ENCODE results near the gene CUTA.

- no peak for TF ChIP-seq POLR2AphosphoS5 (IDR thresholded peaks at IDR 0.05; ENCODE audit: low read depth, low read length)
- TF ChIP-seq EZH2 (IDR thresholded peaks at IDR 0.05) = no peak
- TF ChIP-seq, protein P1, sequence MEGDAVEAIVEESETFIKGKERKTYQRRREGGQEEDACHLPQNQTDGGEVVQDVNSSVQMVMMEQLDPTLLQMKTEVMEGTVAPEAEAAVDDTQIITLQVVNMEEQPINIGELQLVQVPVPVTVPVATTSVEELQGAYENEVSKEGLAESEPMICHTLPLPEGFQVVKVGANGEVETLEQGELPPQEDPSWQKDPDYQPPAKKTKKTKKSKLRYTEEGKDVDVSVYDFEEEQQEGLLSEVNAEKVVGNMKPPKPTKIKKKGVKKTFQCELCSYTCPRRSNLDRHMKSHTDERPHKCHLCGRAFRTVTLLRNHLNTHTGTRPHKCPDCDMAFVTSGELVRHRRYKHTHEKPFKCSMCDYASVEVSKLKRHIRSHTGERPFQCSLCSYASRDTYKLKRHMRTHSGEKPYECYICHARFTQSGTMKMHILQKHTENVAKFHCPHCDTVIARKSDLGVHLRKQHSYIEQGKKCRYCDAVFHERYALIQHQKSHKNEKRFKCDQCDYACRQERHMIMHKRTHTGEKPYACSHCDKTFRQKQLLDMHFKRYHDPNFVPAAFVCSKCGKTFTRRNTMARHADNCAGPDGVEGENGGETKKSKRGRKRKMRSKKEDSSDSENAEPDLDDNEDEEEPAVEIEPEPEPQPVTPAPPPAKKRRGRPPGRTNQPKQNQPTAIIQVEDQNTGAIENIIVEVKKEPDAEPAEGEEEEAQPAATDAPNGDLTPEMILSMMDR (IDR thresholded peaks at IDR 0.05 in 2 of 3, conservative IDR thresholded peaks at IDR 0.05 in 1 of 3; ENCODE audit: borderline replicate concordance in 1 of 3, insufficient read depth in 1 of 3, low read depth in 2 of 3, low read length in 2 of 3) = no peak
- TF ChIP-seq SRF (IDR thresholded peaks at IDR 0.05; ENCODE audit: low read depth) = no peak
These were observed 22.2 kb upstream of the CUTA start for GRCh38 chr6:33439956-33440648.
